Measurements from ENCODE around the gene JADE1.

Gene JADE1

DNA sequence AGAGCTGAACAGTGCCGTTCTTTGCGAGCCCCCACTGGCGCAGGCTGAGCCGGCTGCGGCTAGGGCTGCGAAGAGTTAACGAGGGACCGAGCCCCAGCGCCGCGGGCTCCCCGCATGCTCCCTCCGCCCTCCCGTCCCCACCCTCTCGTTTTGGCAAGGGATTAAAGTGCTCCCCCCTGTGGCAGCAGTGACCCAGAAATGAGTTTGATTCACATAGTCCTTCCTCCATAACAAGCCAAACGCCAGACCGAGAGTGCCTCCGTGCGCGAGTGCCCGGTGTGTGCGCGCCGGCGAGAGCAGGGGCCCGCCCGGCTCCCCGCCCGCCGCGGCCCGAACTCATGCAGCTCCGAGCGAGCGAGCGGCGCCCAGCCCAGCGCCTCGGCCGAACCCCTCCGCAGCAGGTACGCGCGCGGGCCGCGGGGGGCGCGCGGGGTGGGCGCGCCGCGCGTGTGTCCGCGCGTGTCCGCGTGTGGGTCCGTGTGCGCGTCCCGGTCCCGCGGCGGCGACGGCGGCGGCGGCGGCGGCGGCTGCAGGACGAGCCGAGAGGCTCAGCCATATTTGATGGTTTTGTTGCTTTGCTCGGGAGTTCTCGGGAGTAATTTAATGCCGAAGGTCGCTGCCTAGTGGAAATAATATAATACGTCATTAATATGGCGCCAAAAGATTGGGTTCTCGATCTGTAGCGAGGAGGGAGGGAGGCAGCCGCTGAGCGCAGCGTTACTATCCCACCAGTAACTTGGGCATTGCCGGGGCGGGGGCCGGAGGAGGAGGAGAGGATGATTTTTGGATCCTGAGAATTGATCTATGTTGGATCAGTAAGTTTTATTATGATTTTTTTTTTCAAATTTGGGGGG is at the start of gene JADE1:
TSS of gene JADE1 (plus strand) at position 224 of the 854 bp plus-strand sequence. CDS start 22,059 bp downstream, outside the sequence.
- no peak for FAIRE-seq

DNA sequence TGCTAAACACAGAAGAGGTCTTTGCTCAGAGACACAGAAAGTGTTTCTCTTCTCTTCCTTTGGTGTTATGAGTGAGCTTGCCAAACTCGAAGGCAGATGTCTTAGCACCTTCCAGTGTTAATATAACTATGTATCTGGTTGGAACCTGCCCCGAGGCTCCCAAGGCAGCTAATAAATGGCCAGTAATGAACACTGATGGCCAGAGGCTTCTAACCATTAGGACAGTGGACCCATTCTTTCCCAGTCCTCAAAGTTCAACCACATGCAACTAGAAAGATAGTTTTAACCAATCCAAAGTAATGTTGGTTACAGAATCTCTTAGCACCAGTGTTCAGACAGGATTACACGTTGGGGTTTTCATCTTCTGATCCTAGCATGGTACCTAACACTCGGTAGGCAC is 42.7 kb upstream of the JADE1 start:
- no peak for FAIRE-seq

DNA sequence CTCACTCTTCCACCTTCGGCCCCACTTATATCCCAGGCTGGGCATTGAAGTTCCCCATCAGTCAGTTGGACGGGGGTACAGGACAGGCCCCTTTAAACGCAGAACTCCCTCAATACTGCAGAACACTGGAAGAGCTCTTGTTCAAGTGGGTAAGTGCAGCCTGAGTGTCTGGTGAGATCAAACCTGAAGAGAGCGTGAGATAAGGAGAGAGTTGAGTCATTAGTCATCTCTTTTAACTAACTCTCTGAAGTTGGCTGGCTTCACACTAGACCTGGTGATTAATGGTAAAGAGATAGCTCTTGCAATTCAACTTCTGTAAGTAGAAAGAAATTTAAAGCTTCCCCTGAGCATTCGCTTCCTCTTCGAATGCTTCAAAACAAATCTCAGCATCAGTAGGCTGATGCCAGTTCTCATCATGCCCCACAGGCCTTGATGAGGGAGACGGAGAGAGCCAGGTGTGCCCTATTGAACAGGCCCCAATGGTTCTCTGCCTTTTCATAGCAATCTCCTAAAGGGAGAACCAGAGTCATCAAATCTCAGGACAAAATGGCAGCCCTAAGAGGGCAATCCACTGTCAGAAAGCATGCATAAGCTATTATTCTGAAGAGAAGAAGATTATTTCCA is 41.0 kb upstream of the JADE1 start:
- FAIRE-seq: no peak

DNA sequence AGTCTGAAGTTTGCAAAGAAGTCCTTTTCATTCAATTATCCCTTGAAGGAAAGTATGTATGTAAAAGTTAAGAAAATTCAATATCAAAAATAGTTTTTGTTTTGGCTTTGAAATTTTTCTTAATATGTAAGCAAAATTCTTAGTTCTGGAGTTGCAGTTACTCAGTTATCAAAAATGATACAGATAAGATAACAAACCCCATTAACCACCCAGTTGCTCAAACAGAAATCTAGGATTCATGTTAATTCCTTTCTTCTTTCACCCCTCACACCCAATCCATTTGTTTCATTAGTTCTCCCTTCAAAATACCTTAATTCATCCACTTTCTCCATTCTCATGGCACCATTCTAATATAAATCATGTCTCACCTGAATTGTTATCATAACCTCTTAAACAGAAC is 40.5 kb upstream of the JADE1 start:
- no peak for FAIRE-seq

- no peak for FAIRE-seq
These were observed 38.7 kb upstream of the JADE1 start for GRCh38 chr4:128770807-128771206.

- FAIRE-seq: no peak
These were observed 34.0 kb upstream of the JADE1 start for GRCh38 chr4:128775477-128775876.

DNA sequence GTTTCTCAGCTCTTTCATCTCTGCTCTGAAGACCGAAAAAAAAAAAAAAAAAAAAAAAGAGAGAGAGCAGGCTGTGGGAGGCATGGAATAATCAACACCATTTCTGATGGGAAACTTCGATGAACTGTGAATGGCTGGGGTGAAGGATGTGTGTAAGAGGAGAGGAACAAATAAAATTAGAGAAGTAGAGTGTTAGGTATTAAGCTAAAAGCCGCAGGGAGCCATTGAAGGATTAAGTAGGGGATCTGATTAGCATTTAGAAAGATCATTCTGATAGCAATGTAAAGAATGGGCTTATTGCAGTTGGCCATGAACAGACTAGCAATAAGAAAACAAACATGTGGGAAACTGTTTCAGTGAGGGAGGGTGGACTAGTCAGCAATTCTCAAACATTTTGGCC is 33.6 kb upstream of the JADE1 start:
- no peak for FAIRE-seq

- peak; percentile 13 for FAIRE-seq
These were observed 32.7 kb upstream of the JADE1 start for GRCh38 chr4:128776794-128777216.

GRCh38 chr4:128780688-128781087 is 28.8 kb upstream of the JADE1 start:
- FAIRE-seq: no peak

- FAIRE-seq: no peak
These were observed 27.3 kb upstream of the JADE1 start for GRCh38 chr4:128782076-128782715.

- FAIRE-seq: no peak
These were observed 26.5 kb upstream of the JADE1 start for GRCh38 chr4:128782875-128783614.

GRCh38 chr4:128787509-128788311 is 21.8 kb upstream of the JADE1 start:
- no peak for FAIRE-seq

DNA sequence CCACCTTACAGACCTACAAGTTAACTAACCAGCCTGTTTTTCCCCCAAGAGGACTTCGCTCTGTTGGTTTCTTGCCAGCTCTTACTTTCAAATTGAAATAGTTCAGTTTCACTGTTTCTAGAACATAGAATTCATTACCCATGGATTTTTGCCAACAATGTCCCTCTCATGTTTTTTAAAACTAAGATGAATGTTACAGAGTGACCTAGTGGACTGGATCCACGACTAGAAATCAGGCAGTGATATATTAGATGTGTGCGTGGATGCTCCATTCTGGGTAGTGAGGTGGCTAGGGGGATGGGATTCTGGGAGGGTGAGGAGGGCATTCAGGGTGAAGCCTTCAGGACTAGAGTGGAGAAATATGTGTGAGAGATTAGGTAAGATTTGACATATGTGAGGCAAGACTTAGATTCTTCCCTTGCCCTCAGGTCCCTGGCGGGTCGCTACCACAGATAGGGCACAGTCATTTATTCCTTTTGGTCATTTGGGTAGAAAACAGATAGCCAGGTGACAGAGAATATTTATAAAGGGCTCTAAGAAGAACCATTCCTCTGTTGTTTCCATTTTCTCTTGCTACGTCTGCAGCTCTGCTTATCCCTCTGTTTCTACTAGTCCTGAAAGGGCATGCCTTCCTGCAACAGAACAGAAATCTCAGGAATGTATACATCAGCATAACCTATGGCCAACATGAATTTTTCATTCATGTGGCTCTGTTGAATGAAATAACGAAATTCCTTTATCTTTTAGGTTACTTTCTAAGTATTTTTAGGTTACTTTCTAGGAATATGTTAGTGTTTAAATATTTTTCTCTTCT is 15.4 kb upstream of the JADE1 start:
- no peak for FAIRE-seq

- FAIRE-seq: no peak
These were observed 12.6 kb upstream of the JADE1 start for GRCh38 chr4:128796934-128797333.

- no peak for FAIRE-seq
These were observed 9.2 kb upstream of the JADE1 start for GRCh38 chr4:128800284-128800683.

DNA sequence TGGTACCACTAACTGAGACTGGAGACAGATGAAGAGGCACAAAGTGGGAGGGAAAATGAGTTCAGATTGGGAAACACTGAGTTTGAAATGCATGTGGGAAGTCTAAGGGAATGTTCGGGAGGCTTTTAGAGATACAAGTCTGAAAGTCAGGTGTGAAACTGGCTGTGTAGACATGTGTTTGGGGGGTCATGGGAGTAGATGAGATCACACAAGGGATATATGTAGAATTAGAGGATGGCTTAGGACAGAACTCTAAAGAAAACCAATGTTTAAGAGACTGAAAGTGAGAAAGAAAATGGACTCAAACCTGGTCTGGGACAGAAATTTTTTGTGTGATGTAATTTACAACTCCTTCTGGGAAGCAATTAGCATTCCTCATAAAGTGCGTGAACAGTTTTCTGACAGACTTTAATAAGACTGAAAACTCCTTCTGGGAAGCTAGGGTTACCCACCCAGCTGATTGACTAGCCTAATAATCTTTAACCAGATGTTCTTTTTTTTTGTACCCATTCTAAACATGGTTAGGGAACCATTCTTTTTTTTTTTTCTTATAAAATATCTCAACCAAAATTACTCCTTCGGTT is 8.7 kb upstream of the JADE1 start:
- no peak for FAIRE-seq

DNA sequence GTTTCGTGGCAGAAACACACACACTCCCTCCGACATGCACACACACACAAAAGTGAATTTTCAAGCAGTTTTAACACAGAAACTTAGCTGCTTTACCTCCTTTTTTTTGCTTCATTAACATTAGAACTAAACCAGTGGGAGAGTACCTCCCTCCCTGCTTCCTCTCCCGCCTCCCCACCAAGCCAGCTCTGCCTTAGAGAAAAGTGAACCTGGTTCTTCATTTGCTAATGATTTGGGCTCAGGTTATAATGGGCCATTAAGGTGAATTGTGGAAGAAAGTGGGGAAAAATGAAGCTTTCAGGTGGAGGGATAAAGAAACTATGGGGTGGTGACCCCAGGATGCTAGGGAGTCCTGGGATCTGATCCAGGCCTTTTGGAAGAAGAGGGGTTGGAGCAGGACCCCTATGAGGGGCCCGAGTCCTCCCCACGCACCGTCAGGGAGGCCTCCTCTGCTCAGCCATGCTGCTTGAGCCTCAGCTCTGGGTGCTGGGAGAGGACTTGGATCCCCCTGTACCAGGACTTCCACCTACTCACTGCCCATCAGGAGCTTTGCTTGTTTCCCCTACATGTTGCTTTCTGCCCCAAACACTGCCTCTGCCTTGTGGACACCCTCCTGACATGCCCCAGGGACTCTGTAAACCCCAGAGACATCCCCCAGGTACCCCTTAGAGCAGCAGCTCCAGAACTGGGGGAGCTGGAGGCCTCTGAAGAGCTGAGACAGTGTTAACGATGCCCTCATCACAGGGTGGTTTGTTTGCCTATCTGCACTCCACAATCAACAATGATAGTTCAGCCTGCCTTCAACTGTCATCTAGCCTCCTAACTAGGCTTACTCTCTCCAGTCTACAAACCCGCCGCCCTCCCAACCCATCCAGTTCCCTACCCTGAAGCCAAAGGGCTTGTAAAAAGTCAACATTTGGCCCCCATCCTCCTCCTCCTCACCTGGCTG is 6.5 kb upstream of the JADE1 start:
- FAIRE-seq: no peak

DNA sequence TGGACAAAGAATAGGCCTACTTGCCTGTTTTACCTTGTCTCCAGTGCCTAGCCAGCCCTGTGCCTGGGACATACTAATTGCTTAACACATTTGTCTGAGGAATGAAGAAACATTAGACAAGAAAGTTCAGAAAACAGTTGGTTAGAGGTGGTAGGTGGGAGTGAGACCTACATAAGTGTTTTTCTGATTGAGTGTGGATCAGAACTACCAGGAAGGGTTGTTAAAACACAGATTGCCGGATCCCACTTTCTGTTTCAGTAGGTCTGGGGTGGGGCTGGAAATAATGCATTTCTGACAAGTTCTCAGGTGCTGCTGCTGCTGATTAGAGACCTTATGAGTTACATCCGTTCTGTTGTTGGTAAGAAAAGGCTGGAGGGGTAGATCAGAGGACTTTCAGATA is 5.7 kb upstream of the JADE1 start:
- FAIRE-seq: no peak

DNA sequence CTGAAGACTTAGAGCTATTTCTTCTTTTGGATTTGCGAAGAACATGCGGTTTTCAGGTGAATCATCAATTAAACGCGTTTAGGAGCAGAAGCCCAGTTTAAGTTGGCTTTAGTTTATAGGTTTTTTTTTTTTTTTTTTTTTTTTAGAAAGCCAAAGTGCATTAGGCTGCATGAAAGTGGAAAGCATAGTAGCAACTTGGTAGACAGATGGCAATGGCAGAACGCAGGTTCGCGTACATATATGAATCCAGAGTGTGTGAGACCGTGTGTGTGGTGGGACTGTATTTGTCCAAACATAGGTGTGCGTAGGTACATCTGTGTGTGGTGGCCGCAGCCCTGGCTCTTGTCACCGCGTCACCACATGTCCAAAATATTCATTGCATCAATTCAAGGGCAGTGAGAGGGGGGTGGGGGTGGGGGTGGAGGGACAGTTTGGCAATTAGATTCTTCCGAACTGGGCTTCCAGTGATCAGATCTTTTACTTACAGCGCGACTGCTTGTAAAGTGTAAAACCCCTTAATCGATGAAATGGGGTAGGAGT is 901 bp downstream of the JADE1 start:
- FAIRE-seq: peak; percentile 5
